GM19043 (cell line): ENCODE results near the gene FBXO31.

ENCODE experiments used
- ATAC-seq: cut with Tn5 transposase; IDR thresholded peaks from one replicate; pipeline ENCODE4 v1.9.1; 2021; ENCODE audit warnings: low read depth; ENCODE audit not compliant: unreplicated experiment

The FBXO31 gene

GRCh38 chr16:87316923-87317749 is 66.4 kb downstream of the FBXO31 start, which contains the start of gene C16orf95:
Gene C16orf95, minus strand, starts transcription at chr16:87317392. Its CDS starts 150 bp downstream, at chr16:87317242.
- ATAC-seq, result peak; percentile 90

- no peak for ATAC-seq
Observed at GRCh38 chr16:87316450-87316922, 67.1 kb downstream of the FBXO31 start.

GRCh38 chr16:87314990-87315420 is 68.6 kb downstream of the FBXO31 start:
- ATAC-seq, result no peak

- ATAC-seq, result no peak
Observed at GRCh38 chr16:87312008-87312407, 71.6 kb downstream of the FBXO31 start.

- ATAC-seq, result no peak
Observed at GRCh38 chr16:87311387-87311786, 72.2 kb downstream of the FBXO31 start.

- ATAC-seq, result no peak
Observed at GRCh38 chr16:87310610-87311009, 73.0 kb downstream of the FBXO31 start.

GRCh38 chr16:87309620-87310525 is 73.7 kb downstream of the FBXO31 start:
- ATAC-seq, result no peak

- no peak for ATAC-seq
Observed at GRCh38 chr16:87308826-87309225, 74.8 kb downstream of the FBXO31 start.

- no peak for ATAC-seq
Observed at GRCh38 chr16:87306516-87306915, 77.1 kb downstream of the FBXO31 start.

- no peak for ATAC-seq
Observed at GRCh38 chr16:87305505-87306391, 77.8 kb downstream of the FBXO31 start.

- ATAC-seq, result no peak
Observed at GRCh38 chr16:87304951-87305350, 78.6 kb downstream of the FBXO31 start.

GRCh38 chr16:87303962-87304521 is 79.5 kb downstream of the FBXO31 start:
- ATAC-seq, result no peak

- ATAC-seq, result no peak
Observed at GRCh38 chr16:87303431-87303930, 80.1 kb downstream of the FBXO31 start.

GRCh38 chr16:87298857-87299465 is 84.6 kb downstream of the FBXO31 start:
- no peak for ATAC-seq

- ATAC-seq, result no peak
Observed at GRCh38 chr16:87297918-87298631, 85.5 kb downstream of the FBXO31 start.

- ATAC-seq, result no peak
Observed at GRCh38 chr16:87297407-87297806, 86.2 kb downstream of the FBXO31 start.

- no peak for ATAC-seq
Observed at GRCh38 chr16:87295661-87296531, 87.7 kb downstream of the FBXO31 start.

- ATAC-seq, result no peak
Observed at GRCh38 chr16:87295259-87295658, 88.3 kb downstream of the FBXO31 start.
